Parathyroid adenoma (tissue), 2 donors: ENCODE data around the gene SLC7A11.

Source experiments
- H2AFZ ChIP-seq: fragments of 300-600 bp; sonication (generic); one replicate; pipeline ENCODE4 v1.7.0; 2017; ENCODE audit warnings: antibody characterized with exemption, mild to moderate bottlenecking
- H3K27ac ChIP-seq: fragments of 300-600 bp; sonication (generic); one replicate; pipeline ENCODE4 v1.7.0; 2017
- H3K27me3 ChIP-seq: fragments of 300-600 bp; sonication (generic); one replicate; pipeline ENCODE4 v1.7.0; 2017; ENCODE audit warnings: low read length; ENCODE audit not compliant: control insufficient read depth, insufficient read depth
- H3K36me3 ChIP-seq: fragments of 300-600 bp; sonication (generic); one replicate; pipeline ENCODE4 v1.7.0; 2017; ENCODE audit warnings: low read length; ENCODE audit not compliant: control insufficient read depth, insufficient read depth
- H3K4me1 ChIP-seq: fragments of 300-600 bp; sonication (generic); one replicate; pipeline ENCODE4 v1.7.0; 2017; ENCODE audit warnings: control low read depth
- H3K4me2 ChIP-seq: fragments of 300-600 bp; sonication (generic); one replicate; pipeline ENCODE4 v1.7.0; 2017; ENCODE audit warnings: low read length
- H3K4me3 ChIP-seq: fragments of 300-600 bp; sonication (generic); one replicate; pipeline ENCODE4 v1.7.0; 2017; ENCODE audit warnings: low read depth, low read length
- H3K79me2 ChIP-seq: fragments of 300-600 bp; sonication (generic); one replicate; pipeline ENCODE4 v1.7.0; 2017; ENCODE audit warnings: control low read depth
- H3K9ac ChIP-seq: fragments of 300-600 bp; sonication (generic); one replicate; pipeline ENCODE4 v1.7.0; 2017; ENCODE audit warnings: mild to moderate bottlenecking
- H3K9me3 ChIP-seq: fragments of 300-600 bp; sonication (generic); one replicate; pipeline ENCODE4 v1.7.0; 2017; ENCODE audit warnings: low read length; ENCODE audit not compliant: control insufficient read depth
- CTCF ChIP-seq: fragments of 300-600 bp; sonication (generic); IDR thresholded peaks from one replicate; pipeline ENCODE4 v1.7.0; 2017; ENCODE audit warnings: antibody characterized with exemption, mild to moderate bottlenecking
- donor health status: primary hyperparathyroidism.

SLC7A11 gene

GRCh38 chr4:138196153-138196552, 46.0 kb downstream of the SLC7A11 start:
- no peak for TF ChIP-seq CTCF
- Histone ChIP-seq H3K79me2 (no peaks in the 10 kb centered on the region), H3K9me3 (no peaks in the 10 kb centered on the region), H3K36me3 (no peaks in the 10 kb centered on the region), H3K4me2 (no peak overlapping the region), H2AFZ (no peak overlapping the region), H3K27me3 (no peaks in the 10 kb centered on the region), H3K9ac (no peak overlapping the region), H3K27ac (no peak overlapping the region), H3K4me3 (no peak overlapping the region), H3K4me1 (no peaks in the 10 kb centered on the region)

GRCh38 chr4:138193963-138194362, 48.2 kb downstream of the SLC7A11 start:
- Histone ChIP-seq H3K27me3 (no peaks in the 10 kb centered on the region), H3K27ac (no peak overlapping the region), H2AFZ (no peak overlapping the region)

GRCh38 chr4:138192113-138192512, 50.0 kb downstream of the SLC7A11 start:
- no peak overlapping the region for H3K4me2 ChIP-seq
- no peak for TF ChIP-seq CTCF
- no peaks in the 10 kb centered on the region for H3K79me2 ChIP-seq
- no peaks in the 10 kb centered on the region for H3K4me1 ChIP-seq
- no peaks in the 10 kb centered on the region for H3K36me3 ChIP-seq
- H3K27me3 ChIP-seq, result no peaks in the 10 kb centered on the region
- no peak overlapping the region for H3K4me3 ChIP-seq
- no peaks in the 10 kb centered on the region for H3K9me3 ChIP-seq
- H3K27ac ChIP-seq, result no peak overlapping the region
- H2AFZ ChIP-seq, result no peak overlapping the region
- no peak overlapping the region for H3K9ac ChIP-seq

More at GRCh38 chr4:138193963-138194362, 48.2 kb downstream of the SLC7A11 start:
- no peak overlapping the region for H3K4me3 ChIP-seq
- H3K9me3 ChIP-seq, result no peaks in the 10 kb centered on the region
- H3K9ac ChIP-seq, result no peak overlapping the region
- H3K79me2 ChIP-seq, result no peaks in the 10 kb centered on the region
- H3K4me1 ChIP-seq, result no peaks in the 10 kb centered on the region
- no peaks in the 10 kb centered on the region for H3K36me3 ChIP-seq
- TF ChIP-seq CTCF, result no peak
- no peak overlapping the region for H3K4me2 ChIP-seq

- Histone ChIP-seq H2AFZ (no peak overlapping the region), H3K9ac (no peak overlapping the region), H3K4me3 (no peak overlapping the region), H3K79me2 (no peaks in the 10 kb centered on the region), H3K27ac (no peak overlapping the region), H3K36me3 (no peaks in the 10 kb centered on the region), H3K9me3 (no peaks in the 10 kb centered on the region), H3K27me3 (no peaks in the 10 kb centered on the region), H3K4me2 (no peak overlapping the region), H3K4me1 (no peaks in the 10 kb centered on the region)
- no peak for TF ChIP-seq CTCF
These were observed 51.7 kb downstream of the SLC7A11 start for GRCh38 chr4:138190452-138190858.

- Histone ChIP-seq H3K4me2 (no peak overlapping the region), H2AFZ (no peak overlapping the region), H3K4me1 (no peaks in the 10 kb centered on the region), H3K27ac (no peak overlapping the region), H3K79me2 (no peaks in the 10 kb centered on the region), H3K4me3 (no peak overlapping the region), H3K9me3 (no peaks in the 10 kb centered on the region), H3K9ac (no peak overlapping the region), H3K36me3 (no peaks in the 10 kb centered on the region), H3K27me3 (no peaks in the 10 kb centered on the region)
- no peak for TF ChIP-seq CTCF
These were observed 52.9 kb downstream of the SLC7A11 start for GRCh38 chr4:138189206-138189605.
